HG03520 (cell line): ENCODE measurements around the gene PTGES3.
A peak's percentile ranks its signal among the peaks of the same experiment; 100 is the strongest.
"Not testable (repeated sequence)": the region's sequence is repeated elsewhere in the genome, so short reads cannot be mapped to it uniquely, and the experiment has no call there.

Source experiments
- ATAC-seq: cut with Tn5 transposase; IDR thresholded peaks from one replicate; pipeline ENCODE4 v1.9.1; 2021; ENCODE audit warnings: mild to moderate bottlenecking, moderate library complexity; ENCODE audit not compliant: unreplicated experiment

The PTGES3 gene

GRCh38 chr12:56688129-56688845 is at the start of gene PTGES3:
Gene PTGES3, minus strand, starts transcription at chr12:56688284. Its CDS starts 285 bp downstream, at chr12:56687999.
- ATAC-seq: peak; percentile 59

- ATAC-seq: no peak
These were observed 40.2 kb upstream of the PTGES3 start for GRCh38 chr12:56728139-56728861.

- ATAC-seq: not testable (repeated sequence)
These were observed 38.2 kb upstream of the PTGES3 start for GRCh38 chr12:56726196-56726675.

DNA sequence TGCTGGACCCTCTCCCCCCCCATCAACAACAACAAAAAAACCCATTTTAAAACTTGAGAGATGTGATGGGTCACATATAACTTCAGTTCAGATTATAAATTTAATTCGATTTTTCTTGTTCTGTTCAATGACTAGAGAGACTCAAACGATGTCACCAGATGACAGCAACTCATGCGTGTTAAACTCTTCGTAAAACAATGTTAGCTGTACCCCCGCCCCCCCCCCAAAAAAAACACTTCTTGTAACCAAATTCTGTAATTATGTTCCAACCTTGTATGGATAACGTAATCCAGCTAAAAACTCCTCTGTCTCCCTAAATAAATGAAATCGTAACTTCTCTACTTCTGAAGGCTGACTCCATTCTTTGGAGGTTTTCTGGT is 37.6 kb upstream of the PTGES3 start:
- no peak for ATAC-seq

DNA sequence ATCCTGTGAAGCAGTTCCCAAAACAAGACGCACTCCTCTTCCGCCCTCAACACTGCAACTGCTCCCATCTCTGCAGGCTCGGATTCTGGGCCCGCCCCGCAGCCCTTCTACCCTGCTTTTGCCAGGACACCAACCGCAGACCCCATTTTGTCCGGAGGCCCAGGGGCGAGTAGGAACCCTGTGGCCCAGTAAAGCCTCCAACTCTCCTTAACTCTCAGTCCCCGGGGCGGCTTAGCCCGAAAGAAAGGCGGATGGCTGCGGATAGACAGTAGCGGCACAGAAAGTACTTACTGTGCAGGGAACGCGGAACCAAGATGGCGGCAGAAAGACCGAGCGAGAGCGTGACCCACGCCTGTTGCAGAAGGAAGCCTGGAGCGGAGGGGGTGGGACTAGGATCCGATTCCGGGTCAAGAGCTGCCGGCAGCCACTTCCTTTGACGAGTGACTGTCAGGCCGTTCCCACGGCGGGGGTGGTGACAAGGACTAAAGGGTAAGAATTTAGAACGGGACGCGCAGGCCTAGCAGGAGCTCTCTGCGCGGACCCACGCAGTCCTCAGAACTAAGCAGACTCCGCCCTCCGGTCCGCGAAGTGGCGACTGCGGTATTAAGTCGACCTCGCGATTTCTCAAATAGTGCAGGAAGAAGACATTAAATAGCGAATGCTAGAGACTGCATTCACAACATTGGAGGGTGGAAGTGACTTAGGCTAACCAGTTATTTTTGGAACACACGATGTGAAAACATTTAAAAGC is 37.1 kb upstream of the PTGES3 start, which contains the start of gene NACA:
Gene NACA (minus strand): TSS at position 328 of the 751 bp plus-strand sequence. CDS start 778 bp downstream, outside the sequence.
- peak; percentile 89 for ATAC-seq

GRCh38 chr12:56724701-56724971 is 36.6 kb upstream of the PTGES3 start:
- ATAC-seq: peak; percentile 4

- no peak for ATAC-seq
These were observed 36.0 kb upstream of the PTGES3 start for GRCh38 chr12:56723889-56724700.

- ATAC-seq: no peak
These were observed 35.3 kb upstream of the PTGES3 start for GRCh38 chr12:56723352-56723751.

DNA sequence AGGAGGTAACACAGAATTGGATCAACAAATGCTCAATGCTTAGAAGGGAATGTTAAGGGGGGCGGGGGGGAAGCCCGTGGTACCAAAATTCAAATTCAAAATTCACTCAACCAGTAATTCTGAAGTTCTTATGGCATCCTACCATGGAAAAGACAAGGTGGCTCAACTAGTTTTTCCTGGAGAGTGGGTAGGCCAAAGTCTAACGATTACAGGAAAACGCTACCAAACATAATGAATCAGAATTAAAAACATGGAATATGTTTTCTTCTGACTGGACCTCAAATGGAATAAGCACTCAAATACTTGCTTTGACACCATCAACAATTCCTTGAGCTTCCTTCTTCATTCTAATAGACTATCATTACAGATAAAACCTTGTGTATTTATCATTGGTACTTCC is 34.7 kb upstream of the PTGES3 start:
- no peak for ATAC-seq

- ATAC-seq: no peak
These were observed 33.6 kb upstream of the PTGES3 start for GRCh38 chr12:56721721-56722120.

GRCh38 chr12:56721216-56721615 is 33.1 kb upstream of the PTGES3 start:
- no peak for ATAC-seq

DNA sequence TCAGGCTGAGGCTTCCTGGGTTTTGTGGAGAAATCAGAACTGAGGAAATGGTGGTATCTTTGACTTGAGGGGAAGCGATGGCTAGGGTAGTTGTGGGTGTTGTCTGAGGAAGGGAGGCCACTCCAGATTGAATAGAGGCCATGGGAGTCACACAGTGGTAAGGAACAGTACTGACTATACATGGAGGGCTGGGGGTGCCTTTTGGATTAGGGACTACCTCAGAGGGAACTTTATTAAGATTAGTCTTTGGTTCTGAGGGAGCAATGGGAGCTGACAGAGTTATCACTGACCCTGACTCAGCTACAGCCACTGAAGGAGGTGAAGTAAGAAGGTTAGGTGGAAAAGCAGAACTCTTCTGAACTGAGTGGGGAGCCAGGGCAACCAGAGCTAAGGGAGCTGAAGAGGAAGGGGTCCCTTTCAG is 32.7 kb upstream of the PTGES3 start:
- ATAC-seq: no peak

- ATAC-seq: no peak
These were observed 31.0 kb upstream of the PTGES3 start for GRCh38 chr12:56719056-56719455.

- ATAC-seq: no peak
These were observed 30.6 kb upstream of the PTGES3 start for GRCh38 chr12:56718636-56719035.

DNA sequence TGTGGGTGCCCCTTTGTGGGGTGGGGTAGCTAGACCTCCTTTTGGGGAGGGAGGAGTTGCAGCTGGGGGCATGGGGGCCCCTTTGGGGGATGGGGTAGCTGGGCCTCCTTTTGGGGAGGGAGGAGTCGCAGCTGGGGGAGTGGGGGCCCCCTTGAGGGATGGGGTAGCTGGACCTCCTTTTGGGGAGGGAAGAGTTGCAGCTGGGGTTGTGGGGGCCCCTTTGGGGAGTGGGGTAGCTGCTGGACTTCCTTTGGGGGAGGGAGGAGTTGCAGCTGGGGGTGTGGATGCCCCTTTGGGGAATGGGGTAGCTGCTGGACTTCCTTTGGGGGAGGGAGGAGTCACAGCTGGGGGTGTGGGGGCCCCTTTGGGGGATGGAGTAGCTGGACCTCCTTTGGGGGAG is 30.1 kb upstream of the PTGES3 start:
- no peak for ATAC-seq

GRCh38 chr12:56716933-56717880 is 29.1 kb upstream of the PTGES3 start:
- no peak for ATAC-seq

GRCh38 chr12:56716458-56716857 is 28.4 kb upstream of the PTGES3 start:
- ATAC-seq: no peak

DNA sequence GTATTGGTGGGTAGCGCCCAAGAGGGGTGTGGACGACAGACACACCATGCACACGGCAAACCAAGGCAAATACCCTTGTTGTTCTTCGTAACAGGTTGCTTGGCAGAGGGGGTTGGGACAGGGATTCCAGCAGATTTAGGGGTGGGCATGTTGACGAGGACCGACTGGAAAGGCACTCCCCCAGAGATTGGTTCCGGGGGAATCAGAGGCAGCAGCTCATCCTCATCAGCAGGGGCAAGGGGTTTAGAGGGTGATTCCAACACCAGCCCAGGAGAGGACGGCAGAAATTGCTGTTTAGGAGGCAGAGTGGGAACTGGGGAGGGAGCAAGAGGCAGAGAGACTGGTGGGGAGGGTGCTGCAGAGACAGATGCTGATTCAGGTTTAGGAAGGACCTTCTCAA is 27.7 kb upstream of the PTGES3 start:
- no peak for ATAC-seq

- no peak for ATAC-seq
These were observed 26.4 kb upstream of the PTGES3 start for GRCh38 chr12:56714431-56714929.
